GM21825 (cell line): ENCODE data around the gene ARPC2.

Experiments used
- ATAC-seq: cut with Tn5 transposase; IDR thresholded peaks from one replicate; pipeline ENCODE4 v1.9.1; 2021; ENCODE audit warnings: mild to moderate bottlenecking, moderate library complexity; ENCODE audit not compliant: unreplicated experiment

Gene ARPC2

DNA sequence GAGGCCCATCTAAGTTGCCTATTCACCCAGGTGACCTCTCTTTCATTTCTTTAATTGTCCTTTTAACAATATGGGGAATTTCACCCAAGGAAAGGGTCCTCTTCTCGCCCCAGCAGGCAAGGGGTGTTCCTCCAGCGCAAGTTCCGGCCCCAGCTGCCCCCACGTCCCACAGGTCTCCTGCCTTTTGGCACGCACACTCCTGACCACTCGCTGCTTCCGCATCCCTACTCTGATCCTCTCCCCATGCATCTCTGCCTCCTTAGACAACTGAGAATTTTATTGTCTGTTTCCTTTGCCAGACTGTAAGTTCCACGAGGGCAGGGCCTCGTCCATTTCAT is 684 bp upstream of the ARPC2 start:
- no peak for ATAC-seq

DNA sequence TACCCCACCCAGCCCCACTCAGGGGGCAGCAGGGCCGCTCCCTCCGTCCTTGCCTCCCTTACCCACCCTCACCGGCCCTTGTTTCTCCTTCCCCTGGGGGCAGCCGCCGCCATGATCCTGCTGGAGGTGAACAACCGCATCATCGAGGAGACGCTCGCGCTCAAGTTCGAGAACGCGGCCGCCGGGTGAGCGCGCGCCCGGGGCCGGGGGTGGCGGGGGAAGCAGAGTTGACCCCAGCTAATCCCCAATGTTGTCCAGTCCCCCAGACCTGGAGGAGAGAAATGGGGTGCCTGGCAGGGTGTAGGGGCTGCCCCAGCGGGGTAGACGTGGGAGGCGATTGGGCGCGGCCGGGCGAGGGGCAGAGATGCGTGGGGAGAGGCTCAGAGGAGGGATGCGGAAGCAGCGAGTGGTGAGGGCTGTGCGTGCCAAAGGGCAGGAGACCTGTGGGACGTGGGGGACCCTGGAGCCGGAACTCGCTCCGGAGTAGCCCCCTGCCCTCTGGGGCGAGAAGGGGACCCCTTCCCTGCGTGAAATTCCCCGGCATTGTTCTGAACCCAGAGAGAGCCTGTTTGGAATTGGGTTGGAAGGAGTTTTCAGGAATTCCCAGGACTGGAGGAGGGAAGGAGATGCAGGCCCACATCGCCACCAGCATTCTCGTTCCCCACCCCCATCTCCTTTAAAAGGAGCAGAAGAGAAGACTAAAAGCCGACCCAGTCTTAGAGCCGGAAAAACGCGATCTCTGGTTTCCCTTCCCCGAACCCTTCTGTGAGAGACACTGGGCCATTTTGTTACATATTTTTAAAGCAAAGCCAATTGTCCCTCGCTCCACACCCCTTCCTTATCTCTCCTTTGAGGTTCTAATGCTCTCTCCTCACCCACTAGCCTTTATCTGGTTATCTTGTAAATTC is 625 bp downstream of the ARPC2 start:
- ATAC-seq, result peak; percentile 26

DNA sequence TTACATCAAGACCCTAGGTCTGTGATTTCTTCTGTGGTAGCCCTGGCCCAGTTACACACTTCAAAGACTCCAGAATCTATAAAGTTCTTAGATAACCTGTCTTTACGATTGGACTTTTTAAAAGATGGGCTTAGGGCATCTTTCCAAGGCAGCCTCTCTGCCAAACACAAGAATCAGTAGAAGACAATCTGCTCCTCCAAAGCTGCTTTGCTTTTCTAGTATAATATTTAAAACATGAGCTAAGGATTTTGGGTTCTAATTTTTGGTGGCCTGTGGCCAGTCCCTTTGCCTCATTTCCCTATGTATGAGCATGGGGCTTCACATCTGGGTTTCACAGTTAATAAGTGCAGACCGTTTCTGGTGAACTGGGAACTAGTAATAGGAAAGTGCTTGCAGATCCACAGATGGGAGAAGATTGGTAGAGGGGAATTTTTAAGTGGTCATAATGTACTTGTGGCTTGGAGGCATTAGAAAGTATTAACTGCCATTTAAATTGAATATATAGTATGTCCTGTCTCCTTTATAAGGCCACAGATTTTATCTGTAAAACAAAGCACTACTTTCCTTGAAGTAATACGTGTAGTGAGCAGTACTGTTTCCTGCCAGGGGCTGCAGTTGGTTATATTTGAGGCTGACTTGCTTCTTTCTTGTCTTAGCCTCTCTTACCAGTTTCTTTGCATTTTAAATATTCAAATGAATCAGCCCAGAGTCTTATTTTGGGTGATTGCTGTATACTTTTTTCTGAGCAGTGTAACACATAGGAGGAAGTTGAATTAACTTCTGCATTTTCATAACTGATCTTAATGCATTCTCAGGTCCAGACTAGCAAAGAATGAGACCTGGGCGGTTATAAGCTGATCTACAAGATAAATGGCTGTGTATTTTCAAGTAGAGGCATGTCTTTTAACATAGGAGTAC is 1.5 kb downstream of the ARPC2 start:
- ATAC-seq, result peak; percentile 49

DNA sequence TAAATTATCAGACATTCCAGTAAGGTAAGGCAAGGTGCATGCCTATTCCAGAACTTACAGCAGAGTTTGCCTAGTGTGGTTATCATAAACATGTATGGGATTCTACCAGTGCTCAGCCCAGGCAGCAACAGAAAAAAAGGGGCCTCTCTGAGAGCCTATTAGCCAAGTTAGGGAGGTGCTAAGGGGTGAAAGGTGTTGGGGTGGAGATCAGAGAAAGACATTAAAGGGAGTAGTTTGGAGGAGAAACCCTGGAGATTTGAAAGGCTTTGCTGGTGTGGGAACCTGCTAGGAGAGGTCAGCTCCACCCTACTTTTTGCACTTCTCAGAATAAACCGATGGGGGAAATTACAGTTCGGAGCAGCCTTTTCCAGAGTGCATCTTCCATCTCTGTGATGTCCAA is 2.9 kb downstream of the ARPC2 start:
- ATAC-seq, result no peak

DNA sequence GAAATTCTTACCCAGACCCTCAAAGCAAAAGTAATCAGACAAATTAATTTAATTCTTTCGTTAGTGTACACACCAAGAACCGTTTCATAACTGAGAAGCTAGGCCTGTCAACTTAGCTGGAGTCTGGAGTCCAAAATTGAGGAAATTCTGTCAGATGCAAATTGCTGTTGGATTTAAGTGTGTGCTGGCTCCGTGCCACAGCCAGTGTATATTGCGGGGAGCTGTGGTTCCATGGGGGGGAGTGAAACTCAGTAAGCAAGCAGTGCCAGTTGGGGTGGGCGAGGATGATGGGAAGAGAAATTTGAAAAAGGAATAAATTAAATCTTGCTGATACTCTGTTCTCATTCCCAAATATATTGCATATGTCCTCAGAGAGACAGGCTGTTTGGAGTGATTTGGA is 4.0 kb downstream of the ARPC2 start:
- ATAC-seq, result no peak

DNA sequence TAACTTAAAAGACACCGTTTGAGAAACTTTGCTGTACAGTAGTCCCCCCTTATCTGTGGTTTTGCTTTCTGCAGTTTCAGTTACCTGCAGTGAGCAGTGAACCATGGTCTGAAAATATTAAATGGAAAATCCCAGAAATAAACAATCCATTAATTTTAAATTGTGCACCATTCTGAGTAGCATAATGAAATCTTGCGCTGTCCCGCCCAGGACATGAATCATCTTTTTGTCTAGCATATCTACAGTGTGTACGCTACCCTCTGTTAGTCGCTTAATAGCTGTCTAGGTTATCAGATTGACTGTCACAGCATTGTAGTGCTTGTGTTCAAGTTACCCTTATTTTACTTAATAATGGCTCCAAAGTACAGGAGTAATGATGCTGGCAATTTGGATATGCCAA is 6.1 kb downstream of the ARPC2 start:
- ATAC-seq, result no peak

DNA sequence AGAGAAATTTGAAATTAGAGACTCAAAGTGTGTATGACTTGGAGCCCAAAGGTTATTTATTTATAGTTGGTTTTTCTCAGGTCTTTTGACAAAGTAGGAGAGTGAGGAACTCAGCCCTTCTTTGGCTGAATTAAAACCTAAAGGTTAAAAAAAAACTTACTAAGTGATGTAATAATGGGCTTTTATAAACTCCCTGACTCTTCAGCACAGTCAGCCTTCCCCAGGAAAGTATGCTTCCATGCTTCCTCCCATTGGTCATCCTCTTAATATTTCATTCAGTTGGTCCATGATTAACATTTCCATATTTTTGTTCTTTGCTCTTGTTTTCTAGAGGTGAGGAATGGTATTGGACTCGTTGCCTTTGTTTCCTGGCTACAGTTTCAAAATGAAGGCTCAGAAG is 7.2 kb downstream of the ARPC2 start:
- no peak for ATAC-seq

DNA sequence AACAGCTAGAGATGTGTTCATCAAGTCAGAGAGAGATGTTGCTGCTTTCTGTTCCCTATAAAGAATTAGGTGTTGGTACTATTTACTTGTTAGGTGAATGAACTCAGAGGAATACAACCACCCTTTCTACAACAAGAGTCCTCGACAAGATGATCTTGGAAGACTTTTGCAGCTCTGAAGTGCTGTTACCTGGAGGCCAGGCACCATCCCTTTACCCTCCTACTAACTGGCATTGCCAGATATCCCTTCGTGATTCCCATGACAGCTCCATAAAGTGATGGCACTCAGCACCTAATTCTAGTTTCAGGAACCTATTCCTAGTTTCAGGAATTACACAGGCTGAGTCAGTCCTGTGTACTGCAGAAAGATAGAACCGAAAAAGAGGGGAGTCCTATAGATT is 9.9 kb downstream of the ARPC2 start:
- no peak for ATAC-seq

DNA sequence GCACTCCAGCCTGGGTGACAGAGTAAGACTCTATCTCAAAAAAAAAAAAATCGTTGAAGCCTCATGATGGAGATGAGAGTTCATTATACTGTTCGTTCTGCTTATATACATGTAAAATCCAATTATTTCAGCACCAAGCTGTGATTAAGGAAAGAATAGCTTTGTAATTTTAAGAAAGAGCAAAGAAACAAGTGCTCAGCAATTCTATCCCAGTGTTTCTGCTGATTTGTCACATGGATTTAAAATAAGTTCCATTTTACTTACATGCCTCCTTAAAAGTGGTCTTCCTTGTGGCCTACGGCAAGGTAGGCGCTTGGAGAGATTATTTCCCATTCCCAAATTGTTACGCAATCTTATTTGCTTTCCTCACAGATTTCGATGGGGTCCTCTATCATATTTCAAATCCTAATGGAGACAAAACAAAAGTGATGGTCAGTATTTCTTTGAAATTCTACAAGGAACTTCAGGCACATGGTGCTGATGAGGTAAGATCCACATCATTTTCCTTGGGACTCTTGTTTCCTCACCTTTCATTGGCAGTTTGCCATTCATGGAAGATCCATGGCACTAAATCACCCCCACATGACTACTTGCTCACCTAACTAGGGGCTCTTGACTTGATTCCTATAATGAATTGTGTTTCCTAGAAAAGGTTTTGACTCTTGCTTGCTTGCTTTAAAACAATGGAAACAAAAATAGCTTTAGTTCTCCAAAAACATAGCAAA is 11.5 kb downstream of the ARPC2 start:
- no peak for ATAC-seq

DNA sequence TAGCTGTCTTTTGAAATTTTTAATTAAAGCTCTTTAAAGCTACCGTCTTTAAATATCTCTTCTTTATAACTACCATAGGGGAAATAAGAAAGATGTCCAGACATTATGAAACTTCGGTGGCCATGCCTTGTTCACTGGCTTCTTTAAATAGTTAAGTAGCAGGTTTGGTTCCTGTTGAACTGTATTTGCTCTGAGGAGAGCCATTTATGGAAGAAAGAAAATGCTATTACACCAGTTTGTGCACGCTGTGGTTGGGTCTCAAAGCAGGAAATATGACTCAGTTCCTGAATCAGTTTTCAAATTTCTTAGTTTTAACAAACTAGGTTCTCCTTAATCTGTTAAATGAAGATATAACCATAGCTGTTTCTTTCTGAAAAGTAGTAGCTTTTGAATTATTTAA is 12.2 kb downstream of the ARPC2 start:
- ATAC-seq, result peak; percentile 86

DNA sequence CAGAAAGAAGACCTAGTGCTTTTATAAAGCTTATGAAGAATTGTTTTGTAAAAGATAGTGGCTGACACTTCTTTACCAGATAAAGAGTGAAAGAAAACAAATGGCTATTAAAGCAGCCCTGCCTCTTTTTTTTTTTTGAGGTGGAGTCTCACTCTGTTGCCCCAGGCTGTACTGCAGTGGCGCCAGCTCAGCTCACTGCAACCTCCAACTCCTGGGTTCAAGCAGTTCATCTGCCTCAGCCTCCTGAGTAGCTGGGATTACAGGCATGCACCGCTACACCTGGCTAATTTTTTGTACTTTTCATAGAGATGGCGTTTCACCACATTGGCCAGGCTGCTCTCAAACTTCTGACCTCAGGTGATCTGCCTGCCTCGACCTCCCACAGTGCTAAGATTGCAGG is 12.9 kb downstream of the ARPC2 start:
- ATAC-seq, result no peak

DNA sequence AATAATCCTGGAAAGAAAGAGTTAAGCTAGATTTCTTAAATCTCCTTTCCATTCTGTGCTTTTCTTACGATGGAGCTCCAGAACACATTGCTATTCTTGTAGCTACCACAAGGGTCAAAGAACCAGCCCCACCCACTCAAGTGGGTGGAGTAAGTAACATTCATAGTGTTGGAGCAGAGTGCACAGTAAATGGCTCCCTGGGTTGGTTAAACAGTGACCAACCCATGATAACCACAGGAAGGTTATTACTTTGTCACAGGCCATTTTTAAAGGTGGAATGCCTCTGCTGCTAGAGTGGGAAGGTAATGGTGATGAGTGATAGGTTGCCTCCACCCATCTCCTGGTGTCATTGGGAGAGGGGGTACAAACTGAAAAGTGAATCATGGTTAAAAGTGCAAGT is 13.9 kb downstream of the ARPC2 start:
- ATAC-seq, result peak; percentile 62

DNA sequence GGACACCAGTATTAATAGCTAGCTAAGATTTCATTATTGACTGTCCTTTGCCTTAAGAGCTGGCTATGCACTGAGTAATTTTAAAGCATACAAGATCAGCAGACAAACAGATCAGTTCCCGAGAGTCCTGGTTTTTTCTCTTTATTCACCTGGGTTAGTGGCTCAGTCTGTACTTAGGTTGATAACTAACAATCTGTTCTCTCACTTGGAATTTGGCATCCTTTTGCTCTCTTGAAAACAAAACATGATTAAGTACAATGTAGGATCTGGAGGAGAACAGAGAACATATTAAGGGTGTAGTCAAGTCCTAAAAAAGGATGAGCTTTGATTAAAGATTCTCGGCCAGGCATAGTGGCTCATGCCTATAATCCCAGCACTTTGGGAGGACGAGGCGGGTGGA is 16.6 kb downstream of the ARPC2 start:
- no peak for ATAC-seq

DNA sequence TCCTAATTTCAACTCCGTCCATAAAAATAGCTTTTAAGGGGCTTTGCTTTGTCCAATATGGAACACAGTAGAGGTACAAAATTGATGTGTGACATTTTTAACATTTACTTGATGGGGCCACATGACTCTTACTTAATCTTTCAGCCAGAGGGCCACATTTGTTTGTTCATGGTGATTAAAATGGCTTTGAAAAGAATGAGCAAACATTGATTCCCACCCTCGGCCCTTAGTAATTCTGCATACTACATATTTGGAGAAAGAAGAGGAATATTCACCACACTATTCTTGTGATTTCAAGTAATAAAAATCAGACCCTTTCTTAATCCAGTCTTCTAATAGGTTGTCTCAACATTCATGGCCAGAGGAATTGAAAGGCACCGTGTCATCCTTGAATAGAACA is 17.5 kb downstream of the ARPC2 start:
- no peak for ATAC-seq

DNA sequence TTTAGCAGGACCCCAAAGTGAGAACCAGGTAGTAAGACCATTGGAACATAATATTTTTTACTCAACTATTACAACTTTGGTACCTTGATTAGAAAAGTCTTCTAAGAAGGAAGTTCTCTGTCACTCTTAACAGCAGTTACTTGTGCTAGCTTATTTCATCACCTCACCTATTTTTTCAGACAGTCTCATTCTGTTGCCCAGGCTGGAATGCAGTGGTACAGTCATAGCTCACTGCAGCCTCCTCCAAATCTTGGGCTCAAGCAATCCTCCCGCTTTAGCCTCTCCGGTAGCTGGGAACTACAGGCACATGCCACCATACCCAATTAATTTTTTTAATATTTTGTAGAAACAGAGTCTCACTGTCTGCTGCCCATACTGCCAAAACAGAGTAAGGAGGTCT is 18.0 kb downstream of the ARPC2 start:
- no peak for ATAC-seq

DNA sequence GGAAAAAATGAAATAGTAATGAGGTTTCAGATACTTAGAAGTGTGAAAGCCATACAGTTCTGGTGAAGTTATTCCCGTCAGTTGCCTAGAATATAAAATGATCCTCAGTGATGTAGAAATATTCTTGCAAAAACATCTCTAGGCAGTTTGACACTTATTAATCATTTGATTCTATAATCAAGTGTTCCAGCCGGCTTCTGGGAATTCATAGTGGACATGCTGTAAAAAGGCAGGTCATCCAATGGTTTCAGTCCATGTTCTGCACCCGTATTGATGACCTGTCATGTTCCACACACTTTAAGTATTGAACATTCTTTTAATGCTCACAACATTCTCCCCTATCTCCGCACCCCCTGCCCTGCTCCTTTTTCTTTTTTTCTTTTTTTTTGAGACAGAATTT is 19.8 kb downstream of the ARPC2 start:
- no peak for ATAC-seq

DNA sequence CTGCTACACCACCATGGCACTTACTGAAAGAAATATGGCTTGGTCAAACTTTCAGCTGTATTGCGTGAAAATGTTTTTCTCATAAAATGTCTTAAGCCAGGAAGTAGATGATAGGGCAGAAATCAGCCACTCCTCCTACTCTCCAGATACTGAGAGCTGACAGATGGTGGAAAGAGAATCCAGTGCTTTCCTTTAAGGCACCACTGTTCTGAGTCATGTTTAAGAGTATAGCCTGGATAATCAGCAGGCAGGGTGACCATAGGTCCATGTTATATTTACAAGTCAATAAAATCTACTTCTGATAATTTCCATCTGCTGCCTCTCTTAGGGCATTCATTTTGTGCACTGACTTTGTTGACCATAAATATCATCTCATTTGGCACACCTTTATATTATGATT is 21.9 kb downstream of the ARPC2 start:
- no peak for ATAC-seq

DNA sequence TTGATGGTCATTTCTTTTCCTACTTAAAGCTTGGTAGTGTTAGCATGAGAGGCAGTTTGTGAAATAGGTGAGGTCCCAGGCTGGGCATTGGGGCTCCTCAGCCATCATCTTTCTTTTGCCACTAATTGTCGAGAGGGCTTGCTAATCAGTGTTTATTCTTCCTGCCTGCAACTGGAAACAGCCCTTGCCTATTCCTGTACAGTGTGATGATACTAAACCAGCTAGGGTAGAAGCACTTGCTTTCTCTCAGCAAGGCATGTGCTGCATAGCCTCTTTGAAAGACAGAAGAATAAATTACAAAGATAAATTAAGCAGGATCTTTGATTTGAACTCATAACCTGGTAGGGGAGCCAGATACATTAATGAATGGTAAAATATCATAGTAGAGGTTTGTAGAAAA is 27.2 kb downstream of the ARPC2 start:
- no peak for ATAC-seq

DNA sequence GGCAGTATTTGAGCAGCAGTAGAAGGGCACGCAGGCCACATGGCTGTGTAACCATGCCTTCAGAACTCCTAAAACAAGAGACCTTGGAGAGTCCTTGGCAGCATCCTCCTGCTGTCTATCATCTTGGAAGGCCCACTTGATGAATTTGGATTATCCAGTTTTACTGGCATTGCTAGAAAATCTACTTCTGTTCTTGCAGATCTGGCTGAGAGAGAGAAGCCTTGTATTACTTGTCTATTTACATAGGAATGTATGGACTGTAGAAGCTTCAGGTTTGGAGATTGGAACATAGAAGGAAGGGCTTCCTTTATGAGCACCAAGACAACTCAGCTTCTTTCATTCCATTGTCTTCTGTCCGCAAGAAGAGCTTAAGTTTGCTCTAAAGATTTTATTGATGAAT is 27.7 kb downstream of the ARPC2 start:
- no peak for ATAC-seq

DNA sequence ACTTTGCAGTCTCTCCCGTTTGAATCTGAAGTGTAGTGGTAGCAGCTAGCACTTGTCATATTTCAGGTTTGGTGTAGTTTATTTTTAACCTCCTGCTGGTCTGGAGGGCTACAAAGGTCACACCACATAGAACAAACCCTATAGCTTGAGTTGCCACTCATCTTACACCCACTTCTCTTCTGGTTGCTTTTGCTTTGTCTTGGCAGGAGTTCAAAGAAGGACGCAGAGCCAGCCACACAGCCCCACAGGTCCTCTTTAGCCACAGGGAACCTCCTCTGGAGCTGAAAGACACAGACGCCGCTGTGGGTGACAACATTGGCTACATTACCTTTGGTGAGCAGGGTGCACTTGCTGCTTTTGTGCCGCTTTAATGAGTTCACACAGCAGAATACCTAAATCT is 28.2 kb downstream of the ARPC2 start:
- no peak for ATAC-seq

DNA sequence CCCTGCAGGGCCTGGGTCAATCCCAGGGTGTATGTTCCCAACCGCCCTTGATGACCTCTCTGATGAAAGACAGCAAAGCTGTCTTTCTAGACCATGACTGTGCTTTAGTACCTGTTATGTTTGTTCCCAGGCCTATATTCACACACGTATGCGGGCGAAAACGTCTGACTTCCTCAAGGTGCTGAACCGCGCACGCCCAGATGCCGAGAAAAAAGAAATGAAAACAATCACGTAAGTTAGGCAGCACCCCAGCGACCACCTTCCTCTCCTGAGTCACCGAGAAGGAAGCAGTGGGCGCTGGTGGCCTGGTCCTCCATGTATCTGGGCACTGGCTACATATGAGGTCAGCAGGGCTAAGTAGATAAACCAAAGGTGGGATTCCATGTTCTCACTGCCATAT is 32.7 kb downstream of the ARPC2 start:
- no peak for ATAC-seq
